Activated CD8-positive, alpha-beta memory T cell treated with anti-CD3 and anti-CD28 coated beads for 48 hours (primary cell): ENCODE results near the gene ANKMY2.
"Not testable (repeated sequence)": the region's sequence is repeated elsewhere in the genome, so short reads cannot be mapped to it uniquely, and the experiment has no call there.

ENCODE experiments used
- DNase-seq, 3 experiments: peaks; one replicate each; pipeline ENCODE4 v3.0.0-alpha.2; 2020; ENCODE audit warnings: low read depth in 2 of 3, low spot score in 2 of 3

Gene ANKMY2

GRCh38 chr7:16645593-16646471 lies at the start of gene ANKMY2, which contains the start of gene BZW2:
Gene ANKMY2 (minus strand): TSS chr7:16645754. CDS start chr7:16645573, 181 bp downstream.
Gene BZW2 (plus strand): TSS chr7:16646181. CDS start chr7:16665444, 19,263 bp downstream.
- peak; percentile 69 to 91 (median 88) for DNase-seq

- no peak for DNase-seq
Measured at GRCh38 chr7:16694806-16695205, 49.3 kb upstream of the ANKMY2 start.

- DNase-seq = no peak
Measured at GRCh38 chr7:16693601-16694318, 48.2 kb upstream of the ANKMY2 start.

- DNase-seq = no peak
Measured at GRCh38 chr7:16691241-16691640, 45.7 kb upstream of the ANKMY2 start.

- DNase-seq = no peak
Measured at GRCh38 chr7:16688249-16688648, 42.7 kb upstream of the ANKMY2 start.

GRCh38 chr7:16685535-16685934 lies 40.0 kb upstream of the ANKMY2 start:
- no peak for DNase-seq

- DNase-seq = no peak
Measured at GRCh38 chr7:16684935-16685334, 39.4 kb upstream of the ANKMY2 start.

GRCh38 chr7:16678645-16679566 lies 33.4 kb upstream of the ANKMY2 start:
- not testable (repeated sequence) for DNase-seq

- DNase-seq = no peak
Measured at GRCh38 chr7:16677978-16678494, 32.5 kb upstream of the ANKMY2 start.

- no peak for DNase-seq
Measured at GRCh38 chr7:16675277-16675676, 29.7 kb upstream of the ANKMY2 start.

- no peak for DNase-seq
Measured at GRCh38 chr7:16671811-16672210, 26.3 kb upstream of the ANKMY2 start.

GRCh38 chr7:16670731-16671344 lies 25.3 kb upstream of the ANKMY2 start:
- no peak for DNase-seq

- DNase-seq = no peak
Measured at GRCh38 chr7:16670021-16670420, 24.5 kb upstream of the ANKMY2 start.

- DNase-seq = no peak
Measured at GRCh38 chr7:16669581-16669980, 24.0 kb upstream of the ANKMY2 start.

- DNase-seq = no peak
Measured at GRCh38 chr7:16668978-16669377, 23.4 kb upstream of the ANKMY2 start.

- no peak for DNase-seq
Measured at GRCh38 chr7:16668049-16668858, 22.7 kb upstream of the ANKMY2 start.

GRCh38 chr7:16667355-16667754 lies 21.8 kb upstream of the ANKMY2 start:
- no peak for DNase-seq

- DNase-seq = no peak
Measured at GRCh38 chr7:16661924-16662323, 16.4 kb upstream of the ANKMY2 start.

- DNase-seq = no peak
Measured at GRCh38 chr7:16660702-16661464, 15.3 kb upstream of the ANKMY2 start.
